ENCODE measurements around the gene KIF21A. TPM values are rescaled to one million over a fixed set of nuclear protein-coding genes. Genes with fewer than 3 reads are reported as not detected.

Gene KIF21A
- total RNA-seq, 1 experiment from 2014 or later: 29.1 TPM

GRCh38 chr12:39389399-39390150, 53.3 kb downstream of the KIF21A start:
- no peaks in the 10 kb centered on the region for H3K9me2 ChIP-seq (ENCODE audit: insufficient read depth)
- H2AFZ ChIP-seq (ENCODE audit: low read depth, low read length, poor library complexity, severe bottlenecking): no peak overlapping the region
- no peak for ATAC-seq
- H3K27me3 ChIP-seq (ENCODE audit: insufficient read depth, low read length): no peaks in the 10 kb centered on the region
- no peaks in the 10 kb centered on the region for H3K9me3 ChIP-seq (ENCODE audit: control insufficient read depth in 1 of 2, insufficient read depth in 1 of 2, low read depth in 1 of 2, low read length in 2 of 2)
- H4K20me1 ChIP-seq (ENCODE audit: insufficient read depth): 0 out of 2 replicates have a peak, but pooled peaks cover 3% of the 10 kb centered on the region
- CTCF ChIA-PET: no interaction called here
- no peak for DNase-seq (ENCODE audit: low read depth, low spot score)
- no peak for TF ChIP-seq EZH2 (IDR thresholded peaks at IDR 0.05)
- TF ChIP-seq ATF3 (IDR thresholded peaks at IDR 0.05): no peak
- TF ChIP-seq YY1 (IDR thresholded peaks at IDR 0.05; ENCODE audit: extremely low read depth, insufficient replicate concordance, low read depth, low read length): no peak
- no peak for TF ChIP-seq POLR2AphosphoS5 (IDR thresholded peaks at IDR 0.05; ENCODE audit: low read depth, low read length)
- no peaks in the 10 kb centered on the region for H3K4me1 ChIP-seq (ENCODE audit: control insufficient read depth in 1 of 2, insufficient read depth in 2 of 2, low read length in 2 of 2)
- RAD21 ChIA-PET (ENCODE audit: low non-redundant PET in 1 of 2, low total read pairs in 2 of 2, uncharacterized antibody in 2 of 2, unreplicated experiment in 2 of 2): no interaction called here
- BruUV-seq (replicated peaks): no TSS peak
- H3K27ac ChIP-seq (ENCODE audit: low read depth, low read length): no peak overlapping the region
- 0 out of 2 replicates have a peak, but pooled peaks cover 5% of the 10 kb centered on the region for H3K79me2 ChIP-seq (ENCODE audit: insufficient read depth, low read length)
- intact Hi-C loops (cut with micrococcal nuclease): no loop called here
- H3K4me2 ChIP-seq (ENCODE audit: low read length): no peak overlapping the region
- H3K36me3 ChIP-seq (ENCODE audit: control insufficient read depth in 1 of 2, insufficient read depth in 2 of 2, low read length in 2 of 2): no peaks in the 10 kb centered on the region
- no peak overlapping the region for H3K4me3 ChIP-seq (replicated peaks in 1 of 2; ENCODE audit: low read depth in 1 of 2, low read length in 2 of 2)
- no peak overlapping the region for H3K9ac ChIP-seq (ENCODE audit: low read length)
- POLR2A ChIA-PET: no interaction called here

GRCh38 chr12:39386335-39386734, 56.6 kb downstream of the KIF21A start:
- no peak overlapping the region for H2AFZ ChIP-seq (ENCODE audit: low read depth, low read length, poor library complexity, severe bottlenecking)
- no peak for DNase-seq (ENCODE audit: low read depth, low spot score)
- intact Hi-C loops (cut with micrococcal nuclease): no loop called here
- no TSS peak for BruUV-seq (replicated peaks)
- no peak overlapping the region for H3K4me2 ChIP-seq (ENCODE audit: low read length)
- ChIA-PET CTCF (no interaction called here), POLR2A (no interaction called here), RAD21 (ENCODE audit: low non-redundant PET in 1 of 2, low total read pairs in 2 of 2, uncharacterized antibody in 2 of 2, unreplicated experiment in 2 of 2) (no interaction called here)
- no peak for TF ChIP-seq EGR1 (IDR thresholded peaks at IDR 0.05; ENCODE audit: low read depth)
- TF ChIP-seq EZH2 (IDR thresholded peaks at IDR 0.05): no peak
- no peak for TF ChIP-seq ELF1 (IDR thresholded peaks at IDR 0.05; ENCODE audit: borderline replicate concordance, low read depth)
- TF ChIP-seq CBX3 (IDR thresholded peaks at IDR 0.05; ENCODE audit: low read depth): no peak
- no peak for TF ChIP-seq FOSL1 (IDR thresholded peaks at IDR 0.05; ENCODE audit: low read depth)
- TF ChIP-seq MAX (IDR thresholded peaks at IDR 0.05): no peak
- TF ChIP-seq SRF (IDR thresholded peaks at IDR 0.05; ENCODE audit: low read depth): no peak
- TF ChIP-seq ATF3 (IDR thresholded peaks at IDR 0.05): no peak
- TF ChIP-seq CEBPB (IDR thresholded peaks at IDR 0.05; ENCODE audit: low read depth): no peak
- TF ChIP-seq POLR2A (IDR thresholded peaks at IDR 0.05; ENCODE audit: borderline replicate concordance, extremely low read depth, insufficient read depth, insufficient read length): no peak
- no peak for TF ChIP-seq RAD21 (IDR thresholded peaks at IDR 0.05; ENCODE audit: low read depth)
- no peak for TF ChIP-seq ZBTB33 (IDR thresholded peaks at IDR 0.05; ENCODE audit: extremely low read depth, insufficient replicate concordance, low read length)
- TF ChIP-seq ZNF274 (IDR thresholded peaks at IDR 0.05; ENCODE audit: low read depth, low read length): no peak
- no peak for TF ChIP-seq SP1 (IDR thresholded peaks at IDR 0.05; ENCODE audit: low read depth)
- no peak for TF ChIP-seq YY1 (IDR thresholded peaks at IDR 0.05; ENCODE audit: extremely low read depth, insufficient replicate concordance, low read depth, low read length)
- no peak for TF ChIP-seq JUND (IDR thresholded peaks at IDR 0.05)
- TF ChIP-seq EZH2phosphoT487 (IDR thresholded peaks at IDR 0.05; ENCODE audit: borderline replicate concordance): no peak
- H3K36me3 ChIP-seq (ENCODE audit: control insufficient read depth in 1 of 2, insufficient read depth in 2 of 2, low read length in 2 of 2): no peaks in the 10 kb centered on the region
- no peaks in the 10 kb centered on the region for H3K9me3 ChIP-seq (ENCODE audit: control insufficient read depth in 1 of 2, insufficient read depth in 1 of 2, low read depth in 1 of 2, low read length in 2 of 2)
- H3K27ac ChIP-seq (ENCODE audit: low read depth, low read length): no peak overlapping the region
- no peak for ATAC-seq
- no peak overlapping the region for H3K9ac ChIP-seq (ENCODE audit: low read length)
- H3K4me3 ChIP-seq (replicated peaks in 1 of 2; ENCODE audit: low read depth in 1 of 2, low read length in 2 of 2): no peak overlapping the region
- 0 out of 2 replicates have a peak, but pooled peaks cover 6% of the 10 kb centered on the region for H3K79me2 ChIP-seq (ENCODE audit: insufficient read depth, low read length)
- no peaks in the 10 kb centered on the region for H3K4me1 ChIP-seq (ENCODE audit: control insufficient read depth in 1 of 2, insufficient read depth in 2 of 2, low read length in 2 of 2)
- H3K9me2 ChIP-seq (ENCODE audit: insufficient read depth): no peaks in the 10 kb centered on the region
- 0 out of 2 replicates have a peak, but pooled peaks cover 3% of the 10 kb centered on the region for H4K20me1 ChIP-seq (ENCODE audit: insufficient read depth)
- no peaks in the 10 kb centered on the region for H3K27me3 ChIP-seq (ENCODE audit: insufficient read depth, low read length)

All from HCT116 (cell line).